ENCODE measurements around the gene SPAG17. TPM values are rescaled to one million over a fixed set of nuclear protein-coding genes. Genes with fewer than 3 reads are reported as not detected.

SPAG17 gene
- total RNA-seq, 6 experiments from 2014 or later, result not detected

GRCh38 chr1:118043624-118044023 is 141.4 kb downstream of the SPAG17 start:
- Mint-ChIP-seq H3K4me1 (ENCODE audit: low read depth) (0 out of 2 replicates have a peak, but pooled peaks cover 10% of the 10 kb centered on the region), H3K4me3 (no peak overlapping the region), H3K27me3 (ENCODE audit: insufficient read depth) (no peaks in the 10 kb centered on the region; the same call in none of the 2 replicates), H3K9me3 (no peaks in the 10 kb centered on the region), H3K36me3 (ENCODE audit: low read depth) (no peaks in the 10 kb centered on the region), H3K27ac (no peak overlapping the region)
- DNase-seq, result no peak
- no peak for TF ChIP-seq CTCF (IDR thresholded peaks at IDR 0.05)

- Mint-ChIP-seq H3K36me3 (ENCODE audit: low read depth) (no peaks in the 10 kb centered on the region), H3K27ac (no peak overlapping the region), H3K9me3 (no peaks in the 10 kb centered on the region), H3K4me1 (ENCODE audit: low read depth) (0 out of 2 replicates have a peak, but pooled peaks cover 10% of the 10 kb centered on the region), H3K4me3 (no peak overlapping the region), H3K27me3 (ENCODE audit: insufficient read depth) (no peaks in the 10 kb centered on the region; the same call in none of the 2 replicates)
- no peak for TF ChIP-seq CTCF (IDR thresholded peaks at IDR 0.05)
- no peak for DNase-seq
Measured at GRCh38 chr1:118042501-118042900, 142.5 kb downstream of the SPAG17 start.

GRCh38 chr1:118039170-118039569 is 145.9 kb downstream of the SPAG17 start:
- H3K4me1 Mint-ChIP-seq (ENCODE audit: low read depth), result 0 out of 2 replicates have a peak, but pooled peaks cover 10% of the 10 kb centered on the region
- TF ChIP-seq CTCF (IDR thresholded peaks at IDR 0.05), result no peak
- no peaks in the 10 kb centered on the region for H3K9me3 Mint-ChIP-seq
- no peak for DNase-seq
- no peak overlapping the region for H3K27ac Mint-ChIP-seq
- no peaks in the 10 kb centered on the region; the same call in 1 of the 2 replicates for H3K27me3 Mint-ChIP-seq (ENCODE audit: insufficient read depth)
- H3K4me3 Mint-ChIP-seq, result no peak overlapping the region
- no peaks in the 10 kb centered on the region for H3K36me3 Mint-ChIP-seq (ENCODE audit: low read depth)

GRCh38 chr1:118032883-118033282 is 152.1 kb downstream of the SPAG17 start:
- Mint-ChIP-seq H3K36me3 (ENCODE audit: low read depth) (no peaks in the 10 kb centered on the region), H3K27ac (no peak overlapping the region), H3K4me1 (ENCODE audit: low read depth) (no peaks in the 10 kb centered on the region), H3K27me3 (ENCODE audit: insufficient read depth) (peaks cover 4% of the 10 kb centered on the region; the same call in 1 of the 2 replicates), H3K9me3 (no peaks in the 10 kb centered on the region), H3K4me3 (no peak overlapping the region)
- no peak for TF ChIP-seq CTCF (IDR thresholded peaks at IDR 0.05)
- DNase-seq, result no peak

GRCh38 chr1:118028267-118028666 is 156.8 kb downstream of the SPAG17 start:
- H3K36me3 Mint-ChIP-seq (ENCODE audit: low read depth), result no peaks in the 10 kb centered on the region
- DNase-seq, result no peak
- no peak overlapping the region for H3K4me3 Mint-ChIP-seq
- TF ChIP-seq CTCF (IDR thresholded peaks at IDR 0.05), result no peak
- no peaks in the 10 kb centered on the region for H3K9me3 Mint-ChIP-seq
- H3K4me1 Mint-ChIP-seq (ENCODE audit: low read depth), result no peaks in the 10 kb centered on the region
- no peak overlapping the region for H3K27ac Mint-ChIP-seq
- peaks cover 13% of the 10 kb centered on the region for H3K27me3 Mint-ChIP-seq (ENCODE audit: insufficient read depth)

GRCh38 chr1:118023199-118023598 is 161.8 kb downstream of the SPAG17 start:
- no peaks in the 10 kb centered on the region for H3K9me3 Mint-ChIP-seq
- no peak overlapping the region for H3K4me3 Mint-ChIP-seq
- no peak for TF ChIP-seq CTCF (IDR thresholded peaks at IDR 0.05)
- H3K27ac Mint-ChIP-seq, result no peak overlapping the region
- no peak for DNase-seq
- H3K36me3 Mint-ChIP-seq (ENCODE audit: low read depth), result no peaks in the 10 kb centered on the region
- H3K27me3 Mint-ChIP-seq (ENCODE audit: insufficient read depth), result peaks cover 11% of the 10 kb centered on the region
- H3K4me1 Mint-ChIP-seq (ENCODE audit: low read depth), result no peaks in the 10 kb centered on the region
